ACC112 (cell line): ENCODE results near the gene NEUROG1.
"Not testable (repeated sequence)": the region's sequence is repeated elsewhere in the genome, so short reads cannot be mapped to it uniquely, and the experiment has no call there.

Source experiments
- H2AFZ ChIP-seq: fragments of 200-600 bp; sonication (generic); one replicate; pipeline ENCODE4 v1.6.0; 2017; ENCODE audit warnings: antibody characterized with exemption, low read length; ENCODE audit not compliant: unreplicated experiment
- H3K27ac ChIP-seq: fragments of 200-600 bp; sonication (generic); 2 replicates; pipeline ENCODE4 v1.5.1; 2014; ENCODE audit warnings: low read depth, mild to moderate bottlenecking, antibody characterized with exemption, low read length, moderate library complexity
- H3K27me3 ChIP-seq: fragments of 200-600 bp; sonication (generic); 2 replicates; pipeline ENCODE4 v1.6.1; 2014; ENCODE audit warnings: mild to moderate bottlenecking, antibody characterized with exemption, low read length, moderate library complexity, mixed read lengths; ENCODE audit not compliant: insufficient read depth
- H3K36me3 ChIP-seq: fragments of 200-600 bp; sonication (generic); 2 replicates; pipeline ENCODE4 v1.6.1; 2016; ENCODE audit warnings: mild to moderate bottlenecking, antibody characterized with exemption, low read length, moderate library complexity, mixed read lengths; ENCODE audit not compliant: insufficient read depth
- H3K4me1 ChIP-seq: fragments of 200-600 bp; sonication (generic); one replicate; pipeline ENCODE4 v1.6.1; 2016; ENCODE audit warnings: low read length, mixed read lengths; ENCODE audit not compliant: insufficient read depth, unreplicated experiment, control insufficient read depth
- H3K4me3 ChIP-seq: fragments of 200-600 bp; sonication (generic); 2 replicates; pipeline ENCODE4 v1.5.1; 2014; ENCODE audit warnings: mild to moderate bottlenecking, low read depth, low read length
- H3K79me2 ChIP-seq: fragments of 200-600 bp; sonication (generic); one replicate; pipeline ENCODE4 v1.6.0; 2016; ENCODE audit warnings: low read length; ENCODE audit not compliant: control insufficient read depth, unreplicated experiment, insufficient read depth

Gene NEUROG1

DNA sequence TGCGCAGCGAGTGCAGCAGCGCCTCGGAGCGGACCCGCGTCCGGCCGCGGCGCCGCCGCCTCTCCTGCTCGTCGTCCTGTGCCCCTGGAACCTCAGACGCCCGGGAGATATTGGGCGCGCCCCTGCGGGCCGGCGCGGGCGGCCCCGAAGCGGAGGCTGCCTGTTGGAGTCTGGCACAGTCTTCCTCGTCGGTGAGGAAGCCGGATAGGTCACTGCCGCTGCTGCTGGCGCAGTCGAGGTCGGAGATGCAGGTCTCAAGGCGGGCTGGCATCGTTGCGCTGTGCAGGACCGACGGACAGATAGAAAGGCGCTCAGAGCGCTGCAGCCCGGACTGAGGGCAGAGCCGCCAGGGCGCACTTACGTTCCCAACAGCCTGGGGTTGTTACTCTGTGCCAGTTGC lies 344 bp downstream of the NEUROG1 start:
- peak overlapping the region; percentile 44; the same call in 1 of the 2 replicates for H3K4me3 ChIP-seq
- H2AFZ ChIP-seq = no peak overlapping the region
- H3K4me1 ChIP-seq = no peaks in the 10 kb centered on the region
- no peaks in the 10 kb centered on the region for H3K36me3 ChIP-seq
- no peak overlapping the region for H3K27ac ChIP-seq
- H3K27me3 ChIP-seq = peaks cover 92% of the 10 kb centered on the region
- H3K79me2 ChIP-seq = no peaks in the 10 kb centered on the region

DNA sequence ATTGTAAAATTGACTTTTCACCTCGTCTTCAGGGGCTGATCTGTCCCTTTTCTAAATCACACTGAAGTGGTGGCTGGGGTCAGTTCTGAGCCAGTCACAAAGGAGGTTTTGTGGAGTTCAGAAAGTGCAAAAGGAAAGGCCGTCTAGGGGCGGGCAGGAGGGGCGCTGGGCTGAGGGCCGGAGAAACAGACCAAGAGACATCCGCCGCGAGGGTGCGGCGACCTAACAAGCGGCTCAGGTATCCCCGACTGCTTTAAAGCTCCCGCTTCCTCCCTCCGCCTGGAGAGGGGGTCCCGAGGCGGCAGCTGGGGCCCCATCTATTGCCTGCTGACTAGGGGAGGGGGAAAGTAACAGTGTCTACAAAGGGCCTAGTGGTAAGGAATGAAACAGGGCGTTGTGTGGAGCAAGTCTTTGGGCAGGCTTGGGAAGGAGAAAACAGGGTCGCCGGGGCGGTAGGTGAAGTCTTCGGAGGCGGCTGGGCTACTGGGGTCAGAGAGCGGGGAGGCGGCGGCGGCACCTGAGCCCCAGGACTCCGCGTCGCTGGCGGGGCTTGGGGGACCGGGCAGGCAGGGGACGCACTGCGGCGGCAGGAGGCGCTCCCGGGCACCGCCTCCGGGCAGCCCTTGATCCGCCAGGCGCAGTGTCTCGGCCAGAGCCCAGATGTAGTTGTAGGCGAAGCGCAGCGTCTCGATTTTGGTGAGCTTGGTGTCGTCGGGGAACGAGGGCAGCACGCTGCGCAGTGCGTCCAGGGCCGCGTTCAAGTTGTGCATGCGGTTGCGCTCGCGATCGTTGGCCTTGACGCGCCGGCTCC lies 950 bp downstream of the NEUROG1 start:
- H3K27me3 ChIP-seq = peaks cover 94% of the 10 kb centered on the region

DNA sequence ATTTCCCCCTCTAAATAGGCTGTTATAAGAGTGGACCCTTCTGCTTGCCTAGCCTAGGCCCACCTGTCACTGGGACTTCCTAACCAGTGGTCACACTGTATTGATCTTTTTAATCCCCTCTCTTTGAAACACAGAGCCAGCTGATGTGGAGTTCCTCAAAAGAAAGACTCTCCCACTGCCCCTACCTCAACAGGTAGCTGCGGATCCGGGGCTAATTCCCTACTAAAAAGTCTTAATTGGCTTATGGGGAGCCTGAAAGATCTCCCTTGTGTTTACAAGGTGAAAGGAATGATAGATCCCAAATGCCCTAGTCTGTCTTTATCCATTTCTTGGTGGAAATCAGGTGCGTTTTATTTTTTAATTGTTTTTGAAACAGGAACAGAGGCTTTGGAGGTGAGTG lies 2.0 kb downstream of the NEUROG1 start:
- H3K79me2 ChIP-seq = no peaks in the 10 kb centered on the region
- H3K4me3 ChIP-seq = no peak overlapping the region
- no peak overlapping the region for H2AFZ ChIP-seq
- H3K27me3 ChIP-seq = peaks cover 97% of the 10 kb centered on the region
- no peaks in the 10 kb centered on the region for H3K4me1 ChIP-seq
- H3K27ac ChIP-seq = no peak overlapping the region
- no peaks in the 10 kb centered on the region for H3K36me3 ChIP-seq

More for the DNA sequence above, 950 bp downstream of the NEUROG1 start:
- no peak overlapping the region for H3K27ac ChIP-seq
- peak overlapping the region; percentile 44; the same call in 1 of the 2 replicates for H3K4me3 ChIP-seq
- H2AFZ ChIP-seq = no peak overlapping the region
- no peaks in the 10 kb centered on the region for H3K4me1 ChIP-seq
- H3K36me3 ChIP-seq = no peaks in the 10 kb centered on the region
- no peaks in the 10 kb centered on the region for H3K79me2 ChIP-seq

DNA sequence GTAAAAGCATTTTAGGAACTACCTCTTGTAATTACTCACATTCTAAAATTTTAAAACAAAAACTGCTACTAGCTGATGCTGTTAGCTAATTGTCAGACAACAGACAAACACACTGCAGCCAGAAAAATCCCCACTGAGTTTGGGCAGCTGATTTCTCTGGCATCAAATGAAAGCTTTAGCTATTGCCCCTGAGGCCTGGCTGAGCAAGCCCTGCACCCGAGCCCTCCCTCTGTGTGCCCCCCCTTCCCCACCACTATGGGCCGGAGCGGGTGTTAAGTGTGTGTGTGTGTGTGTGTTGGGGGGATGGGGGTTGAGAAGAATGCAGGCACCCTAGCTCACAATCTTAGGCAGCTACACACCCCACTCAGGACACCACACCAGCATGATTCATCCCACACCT lies 2.4 kb downstream of the NEUROG1 start:
- no peaks in the 10 kb centered on the region for H3K79me2 ChIP-seq
- H3K27me3 ChIP-seq = peaks cover 98% of the 10 kb centered on the region
- H3K27ac ChIP-seq = no peak overlapping the region
- no peak overlapping the region for H2AFZ ChIP-seq
- H3K36me3 ChIP-seq = no peaks in the 10 kb centered on the region
- no peaks in the 10 kb centered on the region for H3K4me1 ChIP-seq
- no peak overlapping the region for H3K4me3 ChIP-seq

DNA sequence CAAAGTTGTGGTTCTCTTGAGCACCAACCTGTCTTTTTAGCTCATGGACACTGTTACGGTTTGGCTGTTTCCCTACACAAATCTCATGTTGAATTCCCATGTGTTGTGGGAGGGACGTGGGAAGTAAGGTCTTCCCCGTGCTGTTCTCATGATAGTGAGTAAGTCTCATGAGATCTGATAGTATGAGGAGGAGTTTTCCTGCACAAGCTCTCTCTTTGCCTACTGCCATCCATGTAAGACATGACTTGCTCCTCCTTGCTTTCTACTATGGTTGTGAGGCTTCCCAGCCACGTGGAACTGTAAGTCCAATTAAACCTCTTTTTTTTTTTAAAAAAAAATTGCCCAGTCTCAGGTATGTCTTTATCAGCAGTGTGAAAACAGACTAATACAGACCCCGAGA lies 6.2 kb downstream of the NEUROG1 start:
- not testable (repeated sequence) for H3K79me2 ChIP-seq, H3K4me1 ChIP-seq, H3K36me3 ChIP-seq, H2AFZ ChIP-seq, H3K4me3 ChIP-seq, H3K27ac ChIP-seq
- H3K27me3 ChIP-seq = peaks cover 91% of the 10 kb centered on the region

DNA sequence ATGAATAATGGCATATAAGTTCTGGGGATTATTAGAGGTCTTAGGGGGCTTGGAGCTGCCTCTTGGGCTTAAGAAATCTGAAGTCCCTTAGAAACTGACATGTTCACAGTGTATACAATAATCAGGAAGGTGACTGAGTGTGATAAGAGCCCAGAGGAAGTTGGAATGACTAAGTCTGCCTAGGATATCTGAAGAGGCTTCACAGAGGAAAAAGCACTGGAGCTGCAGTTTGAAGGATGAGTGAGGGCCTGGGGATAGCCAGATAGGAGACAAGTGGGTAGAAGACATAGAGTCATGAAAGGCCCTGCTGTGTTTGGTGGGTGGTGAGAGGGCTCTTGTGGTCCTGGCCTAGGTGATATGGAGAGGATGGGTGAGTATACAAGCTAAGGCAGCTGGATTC lies 8.8 kb downstream of the NEUROG1 start:
- Histone ChIP-seq H3K27ac (no peak overlapping the region), H3K27me3 (peaks cover 89% of the 10 kb centered on the region), H3K4me3 (no peak overlapping the region)

DNA sequence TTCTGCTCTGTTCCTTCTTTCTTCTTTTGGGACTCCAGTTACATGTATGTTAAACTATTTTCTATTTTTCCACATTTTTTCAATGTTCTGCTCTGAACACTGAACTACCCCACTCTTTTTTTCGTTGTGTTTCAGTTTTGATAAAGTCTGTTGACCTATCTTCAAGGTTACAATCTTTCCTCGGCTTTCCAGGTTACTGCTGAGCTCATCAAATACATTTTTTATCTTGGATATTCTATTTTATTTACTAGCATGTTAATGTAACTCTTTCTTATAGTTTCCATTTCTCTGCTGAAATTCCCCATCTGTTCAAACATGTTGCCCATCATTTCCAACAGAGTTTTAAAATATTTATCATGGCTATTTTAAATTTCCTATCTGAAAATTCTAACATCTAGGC lies 13.8 kb downstream of the NEUROG1 start:
- Histone ChIP-seq H3K36me3 (no peaks in the 10 kb centered on the region), H3K27ac (no peak overlapping the region), H3K4me3 (no peak overlapping the region), H3K79me2 (no peaks in the 10 kb centered on the region), H3K4me1 (no peaks in the 10 kb centered on the region), H3K27me3 (peaks cover 68% of the 10 kb centered on the region), H2AFZ (no peak overlapping the region)

More for the DNA sequence above, 8.8 kb downstream of the NEUROG1 start:
- Histone ChIP-seq H3K79me2 (no peaks in the 10 kb centered on the region), H2AFZ (no peak overlapping the region), H3K4me1 (no peaks in the 10 kb centered on the region), H3K36me3 (no peaks in the 10 kb centered on the region)

DNA sequence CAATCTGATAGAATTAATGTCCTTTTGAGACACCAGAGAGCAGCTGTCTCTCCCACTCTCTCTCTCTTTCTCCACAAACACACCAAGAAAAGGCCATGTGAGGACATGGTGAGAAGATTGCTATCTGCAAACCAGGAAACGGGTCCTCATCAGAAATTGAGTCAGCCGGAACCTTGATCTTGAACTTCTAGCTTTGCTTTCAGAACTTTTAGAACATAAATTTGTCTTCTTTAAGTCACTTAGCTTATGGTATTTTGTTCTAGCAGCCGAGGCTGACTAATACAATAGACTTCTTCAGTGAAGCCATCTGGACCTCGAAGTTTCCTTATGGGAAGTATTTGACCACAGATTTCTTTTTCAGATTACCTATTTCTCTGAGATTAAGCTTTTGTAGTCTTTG lies 18.1 kb downstream of the NEUROG1 start:
- H3K4me1 ChIP-seq = no peaks in the 10 kb centered on the region
- H2AFZ ChIP-seq = no peak overlapping the region
- no peaks in the 10 kb centered on the region for H3K36me3 ChIP-seq
- no peak overlapping the region for H3K4me3 ChIP-seq
- no peaks in the 10 kb centered on the region for H3K79me2 ChIP-seq
- peaks cover 31% of the 10 kb centered on the region for H3K27me3 ChIP-seq
- no peak overlapping the region for H3K27ac ChIP-seq

DNA sequence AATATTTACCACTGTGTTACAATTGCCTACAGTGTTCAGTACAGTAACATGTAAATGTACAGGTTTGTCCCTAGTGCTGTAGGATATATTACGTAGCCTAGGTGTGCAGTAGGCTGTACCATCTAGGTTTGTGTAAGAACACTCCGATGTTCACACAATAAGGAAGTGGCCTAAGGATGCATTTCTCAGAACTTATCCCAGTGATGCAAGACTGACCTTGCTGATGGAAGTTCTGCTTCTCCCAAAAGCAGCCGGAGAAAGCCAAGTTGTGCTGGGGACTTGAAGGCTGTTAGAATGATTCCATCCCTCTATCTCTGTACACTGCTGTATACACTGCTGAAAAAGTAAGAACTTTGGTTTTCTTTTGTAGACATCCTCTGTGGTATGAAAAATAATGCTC lies 21.6 kb downstream of the NEUROG1 start:
- H3K4me3 ChIP-seq = no peak overlapping the region
- H2AFZ ChIP-seq = no peak overlapping the region
- no peaks in the 10 kb centered on the region for H3K4me1 ChIP-seq
- peaks cover 20% of the 10 kb centered on the region for H3K27me3 ChIP-seq
- H3K79me2 ChIP-seq = no peaks in the 10 kb centered on the region
- no peaks in the 10 kb centered on the region for H3K36me3 ChIP-seq
- no peak overlapping the region for H3K27ac ChIP-seq

DNA sequence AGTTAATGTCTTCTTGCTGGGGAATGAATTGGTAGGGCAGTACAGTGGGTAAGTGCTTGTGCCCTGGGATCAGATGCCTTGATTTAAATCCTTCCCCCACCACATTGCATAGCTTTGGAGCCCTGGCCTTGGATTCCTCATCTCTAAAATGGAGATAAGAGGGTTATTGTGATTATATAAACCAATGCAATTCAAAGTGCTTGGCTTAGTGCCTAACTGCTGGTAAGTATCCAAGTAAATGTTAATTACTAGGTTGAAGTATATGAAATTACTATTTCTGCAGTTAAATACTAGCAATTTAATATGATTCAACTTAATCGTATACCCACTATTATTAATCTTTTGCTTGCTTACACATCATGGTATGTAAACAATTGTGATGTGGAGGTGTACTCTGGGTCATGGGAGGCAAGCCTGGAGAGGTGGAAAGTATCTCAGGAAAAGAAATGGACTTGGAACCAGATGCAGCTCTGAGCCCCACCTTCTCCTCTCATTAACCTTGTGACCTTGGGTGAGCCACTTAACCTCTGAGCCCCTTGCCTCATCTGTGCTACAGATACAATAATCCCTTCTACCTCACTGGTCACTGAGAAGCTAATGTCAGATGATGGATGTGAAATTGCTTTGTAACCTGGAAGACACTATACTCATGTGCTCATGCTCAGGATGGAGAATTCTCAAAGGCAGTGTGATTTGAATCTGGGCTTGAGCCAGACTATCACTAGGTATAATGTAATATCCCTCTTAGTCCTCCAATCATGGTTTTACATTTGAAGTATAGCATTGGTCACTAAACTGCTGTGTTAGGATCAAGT lies 23.8 kb downstream of the NEUROG1 start:
- Histone ChIP-seq H3K27me3 (peaks cover 30% of the 10 kb centered on the region), H3K36me3 (no peaks in the 10 kb centered on the region), H3K27ac (no peak overlapping the region), H3K79me2 (no peaks in the 10 kb centered on the region), H3K4me3 (no peak overlapping the region), H2AFZ (no peak overlapping the region), H3K4me1 (no peaks in the 10 kb centered on the region)

DNA sequence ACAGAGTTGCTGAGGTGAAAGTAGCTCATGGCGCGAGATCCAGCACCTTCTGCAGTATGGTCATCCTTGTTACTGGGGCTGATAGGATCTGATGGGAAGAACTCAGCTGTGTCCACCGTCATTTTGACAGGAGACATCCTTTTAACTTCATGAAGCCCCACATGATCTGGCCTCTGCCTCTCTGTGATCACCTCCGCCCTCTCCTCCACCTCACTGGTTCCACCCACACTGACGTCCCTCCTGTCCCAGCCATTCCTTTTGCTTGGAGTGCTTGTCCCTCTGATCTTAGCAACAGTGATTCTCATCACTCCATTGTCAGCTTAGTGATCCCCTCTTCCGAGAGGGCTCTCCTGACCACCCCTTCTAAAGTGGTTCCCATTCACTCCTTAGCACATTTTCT lies 25.8 kb downstream of the NEUROG1 start:
- Histone ChIP-seq H2AFZ (no peak overlapping the region), H3K4me1 (peaks cover 3% of the 10 kb centered on the region), H3K27me3 (peaks cover 30% of the 10 kb centered on the region), H3K79me2 (no peaks in the 10 kb centered on the region), H3K27ac (no peak overlapping the region), H3K36me3 (no peaks in the 10 kb centered on the region), H3K4me3 (no peak overlapping the region)
